GM21423 (cell line): ENCODE measurements around the gene FEM1A.
"Not testable (repeated sequence)": the region's sequence is repeated elsewhere in the genome, so short reads cannot be mapped to it uniquely, and the experiment has no call there.

Experiments
- ATAC-seq: cut with Tn5 transposase; IDR thresholded peaks from one replicate; pipeline ENCODE4 v1.9.1; 2021; ENCODE audit warnings: mild to moderate bottlenecking, moderate library complexity; ENCODE audit not compliant: unreplicated experiment

FEM1A gene

DNA sequence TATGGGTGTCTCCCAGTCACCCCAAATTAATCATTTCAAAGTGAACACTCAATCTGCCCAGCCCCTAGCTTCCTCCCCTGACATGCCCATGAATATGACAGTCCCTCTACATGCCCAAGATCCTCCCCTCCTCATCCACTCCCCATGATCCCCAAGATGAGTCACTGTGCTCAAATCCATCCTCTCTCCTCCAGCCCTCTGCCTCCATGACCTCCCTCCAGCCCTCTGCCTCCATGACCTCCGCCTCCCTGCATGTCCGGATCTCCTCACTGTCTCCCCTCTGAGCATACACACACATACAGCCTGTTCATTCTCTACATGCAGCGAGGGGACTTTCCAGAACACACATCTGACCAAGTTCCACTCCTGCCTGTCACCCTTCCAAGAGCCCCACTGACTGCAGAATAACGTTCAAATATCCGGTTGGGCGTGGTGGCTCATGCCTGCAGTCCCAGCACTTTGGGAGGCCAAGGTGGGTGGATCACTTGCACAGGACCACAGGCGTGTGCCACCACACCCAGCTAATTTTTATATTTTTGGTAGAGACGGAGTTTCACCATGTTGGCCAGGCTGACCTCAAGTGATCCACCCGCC is 18.4 kb upstream of the FEM1A start:
- no peak for ATAC-seq

DNA sequence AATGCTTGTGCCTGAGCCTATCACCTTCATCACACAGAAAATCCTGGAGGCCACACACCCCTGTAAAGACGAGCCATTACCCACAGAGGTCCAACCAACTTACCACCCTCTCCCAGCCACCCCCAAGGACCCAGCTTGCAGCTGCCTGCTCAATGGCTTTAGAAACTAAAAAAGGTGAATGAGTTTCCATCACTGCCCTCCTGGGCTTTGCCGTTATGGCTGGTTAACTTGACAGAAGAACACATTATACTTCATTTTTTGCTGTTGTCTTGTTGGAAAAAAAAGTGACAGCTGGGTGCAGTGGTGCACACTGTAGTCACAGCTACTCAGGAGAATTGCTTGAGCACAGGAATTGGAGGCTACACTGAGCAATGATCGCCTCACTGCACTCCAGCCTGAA is 17.4 kb upstream of the FEM1A start:
- ATAC-seq = no peak

DNA sequence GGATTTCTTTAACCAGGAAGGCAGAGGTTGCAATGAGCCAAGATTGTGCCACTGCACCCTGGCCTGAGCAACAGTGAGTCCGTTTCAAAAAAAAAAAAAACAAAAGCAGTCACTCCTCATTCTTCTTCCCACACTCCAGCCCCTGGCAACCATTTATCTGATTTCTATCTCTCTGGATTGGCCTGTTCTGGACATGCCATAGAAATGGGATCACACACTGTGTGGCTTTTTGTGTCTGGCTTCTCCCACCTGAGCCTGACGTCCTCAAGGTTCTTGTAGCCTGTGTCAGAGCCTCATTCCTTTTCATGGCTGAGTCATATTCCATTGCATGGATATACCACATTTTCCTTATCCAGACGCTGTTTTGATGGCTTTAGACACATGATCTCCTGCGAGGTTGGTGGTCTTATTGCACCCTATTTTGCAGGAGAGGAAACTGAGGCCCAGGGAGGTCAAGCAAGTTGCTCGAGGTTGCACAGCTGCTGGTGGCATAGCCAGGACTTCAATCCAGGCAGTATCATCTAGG is 15.8 kb upstream of the FEM1A start:
- no peak for ATAC-seq

DNA sequence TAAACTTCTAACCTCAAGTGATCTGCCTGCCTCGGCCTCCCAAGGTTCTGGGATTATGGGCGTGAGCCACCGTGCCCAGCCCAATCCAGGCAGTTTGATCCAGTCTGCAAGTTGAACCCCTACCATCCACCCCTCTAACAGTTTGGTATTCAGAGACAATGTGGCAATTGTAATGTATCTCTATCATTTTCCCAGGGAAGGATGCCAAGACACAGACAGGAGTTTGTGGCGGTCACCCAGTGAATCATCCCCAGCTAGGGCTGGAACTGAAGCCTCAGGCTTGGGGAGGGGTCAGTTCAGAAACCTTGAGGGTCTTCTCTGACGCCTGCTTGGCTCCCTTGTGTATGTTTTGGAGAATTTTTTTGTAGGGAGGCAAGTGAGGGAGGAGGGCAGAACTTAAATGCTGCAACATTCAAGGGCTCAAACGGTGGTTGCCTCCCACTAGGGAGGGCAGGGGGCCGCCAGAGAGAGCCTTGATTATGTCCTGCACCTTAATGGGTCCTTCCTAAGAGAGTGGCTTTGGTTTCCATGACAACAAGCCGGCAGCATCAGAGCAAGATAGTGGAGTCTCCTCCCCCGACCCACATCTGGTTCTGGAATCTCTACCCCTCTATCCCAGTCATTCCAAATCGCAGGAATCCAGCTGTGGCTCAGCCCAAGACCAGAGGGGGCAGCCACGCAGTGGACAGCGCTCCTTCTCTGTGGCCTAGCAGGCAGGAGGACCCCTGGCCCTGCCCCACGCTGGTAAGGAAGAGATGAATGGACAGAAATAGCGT is 14.9 kb upstream of the FEM1A start:
- no peak for ATAC-seq

DNA sequence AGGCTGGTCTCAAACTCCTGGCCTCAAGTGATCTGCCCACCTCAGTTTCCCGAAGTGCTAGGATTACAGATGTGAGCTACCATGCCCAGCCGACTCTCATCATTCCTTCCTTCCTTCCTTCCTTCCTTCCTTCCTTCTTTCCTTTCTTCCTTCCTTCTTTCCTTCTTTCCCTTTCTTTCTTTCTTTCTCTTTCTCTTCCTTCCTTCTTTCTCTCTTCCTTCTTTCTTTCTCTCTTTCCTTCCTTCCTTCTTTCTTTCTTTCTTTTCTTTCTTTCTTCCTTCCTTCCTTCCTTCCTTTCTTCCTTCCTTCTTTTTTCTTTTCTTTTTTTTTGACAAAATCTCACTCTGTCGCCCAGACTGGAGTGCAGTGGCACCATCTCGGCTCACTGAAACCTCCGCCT is 13.4 kb upstream of the FEM1A start:
- not testable (repeated sequence) for ATAC-seq

DNA sequence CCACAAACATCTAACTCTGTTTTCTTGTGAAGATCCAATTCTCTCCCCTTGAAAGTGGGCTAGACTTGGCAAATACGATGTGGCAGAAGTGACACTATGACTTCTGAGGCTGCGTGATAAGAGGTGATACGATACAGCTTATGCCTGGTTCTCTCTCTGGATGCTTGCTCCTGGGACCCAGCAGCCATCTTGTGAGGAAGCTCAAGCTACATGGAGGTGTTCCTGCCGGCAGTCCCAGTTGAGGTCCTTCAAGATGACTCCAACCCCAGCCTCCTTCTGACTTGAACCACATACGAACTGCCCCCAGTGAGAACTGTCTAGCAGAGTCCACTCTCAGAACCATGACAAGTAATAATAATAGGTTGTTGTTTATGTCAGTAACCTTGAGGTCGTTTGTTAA is 10.7 kb upstream of the FEM1A start:
- ATAC-seq = no peak

DNA sequence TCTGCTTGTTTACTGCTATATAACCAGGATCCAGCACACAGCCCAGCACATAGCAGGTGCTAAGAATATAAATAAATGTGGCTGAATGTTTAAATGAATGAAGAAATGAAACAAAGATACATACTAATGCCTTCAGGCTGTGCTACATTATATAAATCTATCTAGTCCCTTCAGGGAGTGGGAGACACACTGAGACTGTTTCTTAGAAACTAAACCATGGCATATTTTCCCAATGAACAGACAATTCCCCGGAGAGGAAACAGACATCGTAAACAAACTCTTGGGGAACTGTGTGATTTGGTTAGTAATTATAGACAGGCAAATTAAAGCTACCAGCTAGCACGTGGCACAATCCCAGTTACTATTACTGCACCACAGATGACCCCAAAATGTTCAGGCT is 9.7 kb upstream of the FEM1A start:
- ATAC-seq = no peak

DNA sequence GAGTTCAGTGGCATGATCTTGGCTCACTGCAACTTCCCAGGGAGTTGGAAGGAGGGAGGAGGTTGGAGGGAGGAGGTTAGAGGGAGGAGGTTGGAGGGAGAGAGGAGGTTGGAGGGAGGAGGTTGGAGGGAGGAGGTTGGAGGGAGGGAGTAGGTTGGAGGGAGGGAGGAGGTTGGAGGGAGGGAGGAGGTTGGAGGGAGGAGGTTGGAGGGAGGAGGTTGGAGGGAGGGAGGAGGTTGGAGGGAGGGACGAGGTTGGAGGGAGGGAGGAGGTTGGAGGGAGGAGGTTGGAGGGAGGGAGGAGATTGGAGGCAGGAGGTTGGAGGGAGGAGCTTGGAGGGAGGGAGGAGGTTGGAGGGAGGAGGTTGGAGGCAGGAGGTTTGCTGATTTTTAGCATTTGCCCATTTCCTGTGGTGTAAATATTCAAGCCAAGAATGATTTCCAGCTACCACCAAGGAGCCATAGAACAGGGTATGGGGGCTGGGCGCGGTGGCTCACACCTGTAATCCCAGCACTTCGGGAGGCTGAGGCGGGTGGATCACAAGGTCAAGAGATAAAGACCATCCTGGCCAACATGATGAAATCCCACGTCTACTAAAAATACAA is 5.0 kb upstream of the FEM1A start:
- ATAC-seq = not testable (repeated sequence)

DNA sequence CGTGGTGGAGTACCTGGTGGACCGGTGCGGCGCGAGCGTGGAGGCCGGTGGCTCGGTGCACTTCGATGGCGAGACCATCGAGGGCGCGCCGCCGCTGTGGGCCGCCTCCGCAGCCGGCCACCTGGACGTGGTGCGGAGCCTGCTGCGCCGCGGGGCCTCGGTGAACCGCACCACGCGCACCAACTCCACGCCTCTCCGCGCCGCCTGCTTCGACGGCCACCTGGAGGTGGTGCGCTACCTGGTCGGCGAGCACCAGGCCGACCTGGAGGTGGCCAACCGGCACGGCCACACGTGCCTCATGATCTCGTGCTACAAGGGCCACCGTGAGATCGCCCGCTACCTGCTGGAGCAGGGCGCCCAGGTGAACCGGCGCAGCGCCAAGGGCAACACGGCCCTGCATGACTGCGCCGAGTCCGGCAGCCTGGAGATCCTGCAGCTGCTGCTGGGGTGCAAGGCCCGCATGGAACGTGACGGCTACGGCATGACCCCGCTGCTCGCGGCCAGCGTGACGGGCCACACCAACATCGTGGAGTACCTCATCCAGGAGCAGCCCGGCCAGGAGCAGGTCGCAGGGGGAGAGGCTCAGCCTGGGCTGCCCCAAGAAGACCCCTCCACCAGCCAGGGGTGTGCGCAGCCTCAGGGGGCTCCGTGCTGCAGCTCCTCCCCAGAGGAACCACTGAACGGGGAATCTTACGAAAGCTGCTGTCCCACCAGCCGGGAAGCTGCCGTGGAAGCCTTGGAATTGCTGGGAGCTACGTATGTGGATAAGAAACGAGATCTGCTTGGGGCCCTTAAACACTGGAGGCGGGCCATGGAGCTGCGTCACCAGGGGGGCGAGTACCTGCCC is 708 bp downstream of the FEM1A start:
- ATAC-seq = not testable (repeated sequence)

DNA sequence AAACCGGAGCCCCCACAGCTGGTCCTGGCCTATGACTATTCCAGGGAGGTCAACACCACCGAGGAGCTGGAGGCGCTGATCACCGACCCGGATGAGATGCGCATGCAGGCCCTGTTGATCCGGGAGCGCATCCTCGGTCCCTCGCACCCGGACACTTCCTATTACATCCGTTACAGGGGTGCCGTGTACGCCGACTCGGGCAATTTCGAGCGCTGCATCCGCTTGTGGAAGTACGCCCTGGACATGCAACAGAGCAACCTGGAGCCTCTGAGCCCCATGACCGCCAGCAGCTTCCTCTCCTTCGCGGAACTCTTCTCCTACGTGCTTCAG is 1.3 kb downstream of the FEM1A start:
- not testable (repeated sequence) for ATAC-seq

DNA sequence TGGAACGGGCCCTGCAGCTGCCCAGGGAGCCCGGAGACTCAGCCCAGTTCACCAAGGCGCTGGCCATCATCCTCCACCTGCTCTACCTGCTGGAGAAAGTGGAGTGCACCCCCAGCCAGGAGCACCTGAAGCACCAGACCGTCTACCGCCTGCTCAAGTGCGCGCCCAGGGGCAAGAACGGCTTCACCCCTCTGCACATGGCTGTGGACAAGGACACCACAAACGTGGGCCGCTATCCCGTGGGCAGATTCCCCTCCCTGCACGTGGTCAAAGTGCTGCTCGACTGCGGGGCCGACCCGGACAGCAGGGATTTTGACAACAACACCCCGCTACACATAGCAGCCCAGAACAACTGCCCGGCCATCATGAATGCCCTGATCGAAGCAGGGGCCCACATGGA is 1.7 kb downstream of the FEM1A start:
- ATAC-seq = not testable (repeated sequence)

DNA sequence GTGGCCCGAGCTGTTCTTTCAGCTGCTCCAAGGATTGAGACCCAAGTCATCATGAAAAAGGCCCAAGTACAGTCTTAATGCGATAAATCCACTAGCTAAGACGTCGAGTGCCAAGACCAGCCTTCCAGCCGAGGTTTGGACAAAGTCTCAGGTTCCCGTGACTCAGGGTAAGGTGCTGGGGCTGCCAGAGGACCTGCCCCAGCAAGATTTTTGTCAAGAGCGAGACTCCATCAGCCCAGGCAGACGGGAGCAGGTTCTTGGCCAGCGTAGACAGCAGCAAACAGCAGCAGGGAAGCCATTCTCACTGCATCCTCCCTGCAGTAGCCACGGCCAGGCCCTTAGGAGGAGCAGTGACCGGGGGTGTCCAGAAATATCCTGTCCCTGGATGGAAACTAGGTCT is 3.4 kb downstream of the FEM1A start:
- no peak for ATAC-seq

DNA sequence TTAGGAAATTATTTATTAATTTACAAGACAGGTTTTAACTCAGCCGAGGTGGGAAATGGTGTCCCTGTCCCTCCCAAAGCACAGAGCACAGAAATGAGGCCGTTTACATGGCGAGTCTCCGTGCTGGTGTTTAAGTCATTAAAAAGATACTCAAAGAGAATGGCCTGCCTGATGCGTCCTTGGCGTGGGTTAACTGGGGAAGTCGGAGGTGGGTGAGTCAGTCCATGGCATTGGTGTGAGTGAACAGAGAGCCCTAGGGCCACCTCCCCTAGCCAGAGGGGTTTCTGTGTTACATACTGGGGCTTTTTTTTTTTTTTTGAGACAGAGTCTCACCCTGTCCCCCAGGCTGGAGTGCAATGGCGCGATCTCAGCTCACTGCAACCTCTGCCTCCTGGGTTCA is 3.9 kb downstream of the FEM1A start:
- no peak for ATAC-seq

DNA sequence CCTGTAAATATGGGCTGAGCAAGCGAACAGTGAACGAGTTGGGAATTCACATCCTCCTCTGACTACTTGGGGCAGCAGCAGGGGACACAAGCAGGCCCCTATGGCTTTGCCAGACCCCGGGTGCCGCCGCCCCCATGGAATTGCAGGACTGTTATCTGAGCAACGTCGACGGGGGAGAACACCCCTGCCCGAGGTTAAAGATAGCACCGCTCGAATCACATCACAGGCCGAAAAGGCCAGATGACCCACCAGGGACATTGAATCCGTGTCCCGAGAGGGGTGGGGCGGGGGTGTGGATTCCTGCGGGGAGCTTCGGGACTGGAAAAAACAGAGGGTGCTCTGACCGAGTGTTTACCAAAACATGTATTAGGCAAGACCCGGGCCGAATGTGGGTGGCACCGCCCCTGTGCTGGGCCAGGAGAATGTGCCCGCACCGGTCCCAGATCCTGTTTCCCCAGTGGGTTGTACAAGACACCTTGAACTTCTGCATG is 9.1 kb downstream of the FEM1A start:
- no peak for ATAC-seq

DNA sequence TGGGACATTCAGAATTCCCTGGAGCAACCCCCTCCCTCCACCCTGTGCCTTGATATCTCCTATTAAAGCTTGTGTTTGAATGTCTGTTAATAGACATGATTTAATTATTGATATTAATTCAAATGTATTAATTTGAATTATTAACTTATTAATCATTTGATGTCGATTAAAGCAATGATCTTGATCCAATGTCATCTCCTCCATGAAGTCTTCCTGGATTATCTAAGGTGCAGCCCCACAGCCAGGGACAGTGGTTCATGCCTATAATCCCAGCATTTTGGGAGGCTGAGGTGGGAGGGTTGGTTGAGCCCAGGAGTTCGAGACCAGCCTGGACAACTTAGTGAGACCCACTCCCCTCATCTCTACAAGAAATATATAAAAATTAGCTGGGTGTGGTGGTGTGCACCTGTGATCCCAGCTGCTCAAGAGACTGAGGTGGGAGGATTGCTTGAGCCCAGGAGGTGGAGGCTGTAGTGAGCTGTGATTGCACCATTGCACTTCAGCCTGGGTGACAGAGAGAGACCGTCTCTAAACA is 9.6 kb downstream of the FEM1A start:
- no peak for ATAC-seq

DNA sequence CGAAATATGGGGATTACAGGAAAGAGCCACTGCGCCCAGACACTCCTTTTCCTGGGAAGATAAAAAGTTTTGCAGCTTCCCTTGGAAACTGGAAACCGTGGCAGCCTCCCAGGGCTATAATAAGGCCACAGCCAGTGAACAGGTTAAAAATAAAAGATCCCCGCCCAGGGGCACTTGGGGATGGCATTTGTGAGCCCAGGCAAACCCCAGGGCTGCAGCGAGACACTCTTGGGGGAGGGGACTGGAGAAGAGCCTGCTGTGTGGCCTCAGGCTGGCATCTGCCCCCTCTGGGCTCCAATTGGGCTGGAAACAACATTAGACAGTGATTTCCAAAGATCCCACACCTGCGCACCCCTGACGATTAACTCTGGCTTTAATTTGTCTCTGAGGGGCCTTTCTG is 11.2 kb downstream of the FEM1A start:
- no peak for ATAC-seq

DNA sequence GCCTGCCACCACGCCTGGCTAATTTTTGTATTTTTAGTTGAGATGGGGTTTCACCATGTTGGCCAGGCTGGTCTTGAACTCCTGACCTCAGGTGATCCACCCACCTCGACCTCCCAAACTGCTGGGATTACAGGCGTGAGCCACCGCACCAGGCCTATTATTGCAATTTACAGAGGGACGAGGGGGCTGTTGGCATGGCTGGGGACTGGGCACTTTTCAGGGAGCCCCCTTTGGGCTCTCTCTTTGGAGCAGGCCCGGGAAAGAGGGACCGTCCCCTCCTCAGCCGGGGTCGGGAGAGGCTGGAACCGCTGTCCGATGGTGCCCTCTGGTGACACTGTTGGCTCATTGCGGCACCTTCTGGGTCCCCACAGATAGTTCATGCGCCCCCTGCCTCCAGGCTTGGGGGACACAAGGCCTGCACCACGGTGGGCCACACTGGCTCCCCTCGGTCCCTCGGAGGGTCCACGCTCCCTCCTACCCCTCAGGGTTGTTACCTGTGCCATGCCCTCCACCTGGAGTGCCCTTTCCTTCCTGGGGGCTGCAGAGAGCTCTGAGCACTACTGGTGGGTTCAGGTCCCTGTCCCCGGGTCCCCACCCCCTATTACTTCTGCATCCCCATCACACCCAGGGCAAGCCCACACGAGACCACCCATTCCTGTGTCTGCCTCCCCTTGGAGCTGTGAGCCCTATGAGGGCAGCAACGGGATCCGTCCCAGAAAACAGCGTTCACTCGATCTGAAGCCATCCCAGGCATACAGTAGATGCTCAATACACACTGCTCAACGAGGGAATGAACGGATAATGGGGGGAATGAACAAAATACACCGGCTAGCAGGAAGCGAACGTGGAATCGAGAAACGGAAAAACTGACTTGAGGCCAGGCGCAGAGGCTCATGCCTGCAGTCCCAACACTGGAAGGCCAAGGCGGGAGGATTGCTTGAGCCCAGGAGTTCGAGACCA is 12.5 kb downstream of the FEM1A start:
- no peak for ATAC-seq

DNA sequence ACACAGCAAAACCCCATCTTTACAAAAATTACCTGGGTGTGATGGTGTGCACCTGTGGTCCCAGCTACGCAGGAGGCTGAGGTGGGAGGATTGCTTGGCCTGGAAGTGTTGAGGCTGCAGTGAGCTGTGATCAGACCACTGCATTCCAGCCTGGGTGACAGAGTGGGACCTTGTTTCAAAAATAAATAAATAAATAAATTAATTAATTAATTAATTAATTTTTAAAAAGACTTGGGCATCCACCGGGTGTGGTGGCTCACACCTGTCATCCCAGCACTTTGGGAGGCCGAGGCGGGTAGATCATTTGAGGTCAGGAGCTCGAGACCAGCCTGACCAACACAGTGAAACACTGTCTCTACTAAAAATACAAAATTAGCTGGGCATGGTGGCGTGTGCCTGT is 13.6 kb downstream of the FEM1A start:
- ATAC-seq = not testable (repeated sequence)

DNA sequence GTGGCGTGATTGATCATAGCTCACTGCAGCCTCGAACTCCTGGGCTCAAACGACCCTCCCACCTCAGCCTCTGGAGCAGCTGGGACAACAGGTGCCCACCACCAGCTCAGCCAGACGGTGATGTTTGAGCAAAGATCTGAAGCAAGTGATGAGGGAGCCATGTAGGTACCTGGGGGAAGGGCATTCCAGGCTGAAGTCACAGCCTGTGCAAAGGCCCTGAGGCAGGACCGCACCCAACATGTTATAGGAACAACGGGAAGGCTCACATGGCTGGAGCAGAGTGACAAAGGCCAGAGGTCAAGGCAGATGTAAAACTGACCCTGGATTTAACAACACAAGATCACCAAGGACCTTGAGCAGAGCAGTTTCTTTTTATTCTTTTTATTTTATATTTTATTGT is 14.8 kb downstream of the FEM1A start:
- ATAC-seq = no peak

DNA sequence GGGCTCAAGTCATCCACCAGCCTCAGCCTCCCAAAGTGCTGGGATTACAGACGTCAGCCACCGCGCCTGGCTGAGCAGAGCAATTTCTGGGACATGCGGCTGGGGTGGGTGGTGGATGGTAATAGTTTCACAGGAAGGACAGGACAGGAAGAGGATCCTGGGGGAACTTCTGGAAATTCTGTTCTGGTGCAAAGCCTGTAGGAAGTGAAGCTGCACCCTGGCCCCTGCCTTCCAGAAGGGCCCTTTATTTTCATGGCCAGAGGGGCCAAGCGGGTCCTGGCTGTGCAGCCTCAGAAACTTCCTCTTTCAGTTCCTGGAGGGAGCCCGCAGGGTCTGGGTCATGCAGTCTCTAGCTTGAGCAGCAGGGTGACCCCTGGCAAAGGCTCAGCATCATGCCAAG is 15.7 kb downstream of the FEM1A start:
- no peak for ATAC-seq
